ENCODE results near the gene ARVCF.

DNA sequence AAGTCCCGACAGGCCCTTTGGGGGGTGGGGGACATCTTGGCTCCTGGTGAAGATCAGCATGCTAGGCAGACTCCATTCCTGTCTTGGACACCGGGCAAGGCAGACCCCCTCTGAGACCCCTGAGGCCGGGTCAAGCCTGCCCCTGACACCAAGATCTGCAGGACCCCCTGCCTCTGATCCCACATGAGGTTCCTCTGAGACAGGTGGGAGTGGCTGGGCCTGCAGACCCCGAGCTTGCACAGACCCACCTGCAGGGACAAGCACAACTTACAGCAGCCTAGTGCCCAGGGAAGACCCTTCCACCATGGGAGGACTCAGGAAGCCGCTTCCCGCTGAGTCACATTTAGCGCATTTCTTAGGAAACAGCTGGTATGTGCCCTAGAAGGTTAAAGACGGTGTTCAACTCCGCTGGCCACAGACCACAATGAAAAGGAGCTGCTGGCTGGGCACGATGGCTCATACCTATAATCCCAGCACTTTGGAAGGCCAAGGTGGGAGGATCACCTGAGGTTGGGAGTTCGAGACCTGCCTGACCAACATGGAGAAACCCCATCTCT, 15.5 kb downstream of the ARVCF start:
- TF ChIP-seq EZH2phosphoT487 (IDR thresholded peaks at IDR 0.05; ENCODE audit: borderline replicate concordance, low read depth) (no peak), SIN3A (IDR thresholded peaks at IDR 0.05; ENCODE audit: borderline replicate concordance, low read depth, low read length) (no peak), TCF12 (IDR thresholded peaks at IDR 0.05) (no peak), YY1 (IDR thresholded peaks at IDR 0.05; ENCODE audit: low read depth) (no peak), RCOR1 (IDR thresholded peaks at IDR 0.05; ENCODE audit: low read length) (no peak), RAD21 (IDR thresholded peaks at IDR 0.05; ENCODE audit: low read length) (no peak), POLR2AphosphoS5 (IDR thresholded peaks at IDR 0.05; ENCODE audit: low read depth, low read length) (no peak)
- TF ChIP-seq, protein P1, sequence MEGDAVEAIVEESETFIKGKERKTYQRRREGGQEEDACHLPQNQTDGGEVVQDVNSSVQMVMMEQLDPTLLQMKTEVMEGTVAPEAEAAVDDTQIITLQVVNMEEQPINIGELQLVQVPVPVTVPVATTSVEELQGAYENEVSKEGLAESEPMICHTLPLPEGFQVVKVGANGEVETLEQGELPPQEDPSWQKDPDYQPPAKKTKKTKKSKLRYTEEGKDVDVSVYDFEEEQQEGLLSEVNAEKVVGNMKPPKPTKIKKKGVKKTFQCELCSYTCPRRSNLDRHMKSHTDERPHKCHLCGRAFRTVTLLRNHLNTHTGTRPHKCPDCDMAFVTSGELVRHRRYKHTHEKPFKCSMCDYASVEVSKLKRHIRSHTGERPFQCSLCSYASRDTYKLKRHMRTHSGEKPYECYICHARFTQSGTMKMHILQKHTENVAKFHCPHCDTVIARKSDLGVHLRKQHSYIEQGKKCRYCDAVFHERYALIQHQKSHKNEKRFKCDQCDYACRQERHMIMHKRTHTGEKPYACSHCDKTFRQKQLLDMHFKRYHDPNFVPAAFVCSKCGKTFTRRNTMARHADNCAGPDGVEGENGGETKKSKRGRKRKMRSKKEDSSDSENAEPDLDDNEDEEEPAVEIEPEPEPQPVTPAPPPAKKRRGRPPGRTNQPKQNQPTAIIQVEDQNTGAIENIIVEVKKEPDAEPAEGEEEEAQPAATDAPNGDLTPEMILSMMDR (IDR thresholded peaks at IDR 0.05) = no peak
- TF ChIP-seq, protein P2, sequence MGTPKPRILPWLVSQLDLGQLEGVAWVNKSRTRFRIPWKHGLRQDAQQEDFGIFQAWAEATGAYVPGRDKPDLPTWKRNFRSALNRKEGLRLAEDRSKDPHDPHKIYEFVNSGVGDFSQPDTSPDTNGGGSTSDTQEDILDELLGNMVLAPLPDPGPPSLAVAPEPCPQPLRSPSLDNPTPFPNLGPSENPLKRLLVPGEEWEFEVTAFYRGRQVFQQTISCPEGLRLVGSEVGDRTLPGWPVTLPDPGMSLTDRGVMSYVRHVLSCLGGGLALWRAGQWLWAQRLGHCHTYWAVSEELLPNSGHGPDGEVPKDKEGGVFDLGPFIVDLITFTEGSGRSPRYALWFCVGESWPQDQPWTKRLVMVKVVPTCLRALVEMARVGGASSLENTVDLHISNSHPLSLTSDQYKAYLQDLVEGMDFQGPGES (IDR thresholded peaks at IDR 0.05; ENCODE audit: low read depth, low read length) = no peak

Measured in SK-N-SH (cell line).